Parathyroid adenoma (tissue), 2 donors: ENCODE results near the gene RIC3.

Source experiments
- H2AFZ ChIP-seq: fragments of 300-600 bp; sonication (generic); one replicate; pipeline ENCODE4 v1.7.0; 2017; ENCODE audit warnings: antibody characterized with exemption, mild to moderate bottlenecking
- H3K27ac ChIP-seq: fragments of 300-600 bp; sonication (generic); one replicate; pipeline ENCODE4 v1.7.0; 2017
- H3K27me3 ChIP-seq: fragments of 300-600 bp; sonication (generic); one replicate; pipeline ENCODE4 v1.7.0; 2017; ENCODE audit warnings: low read length; ENCODE audit not compliant: control insufficient read depth, insufficient read depth
- H3K36me3 ChIP-seq: fragments of 300-600 bp; sonication (generic); one replicate; pipeline ENCODE4 v1.7.0; 2017; ENCODE audit warnings: low read length; ENCODE audit not compliant: control insufficient read depth, insufficient read depth
- H3K4me1 ChIP-seq: fragments of 300-600 bp; sonication (generic); one replicate; pipeline ENCODE4 v1.7.0; 2017; ENCODE audit warnings: control low read depth
- H3K4me2 ChIP-seq: fragments of 300-600 bp; sonication (generic); one replicate; pipeline ENCODE4 v1.7.0; 2017; ENCODE audit warnings: low read length
- H3K4me3 ChIP-seq: fragments of 300-600 bp; sonication (generic); one replicate; pipeline ENCODE4 v1.7.0; 2017; ENCODE audit warnings: low read depth, low read length
- H3K79me2 ChIP-seq: fragments of 300-600 bp; sonication (generic); one replicate; pipeline ENCODE4 v1.7.0; 2017; ENCODE audit warnings: control low read depth
- H3K9ac ChIP-seq: fragments of 300-600 bp; sonication (generic); one replicate; pipeline ENCODE4 v1.7.0; 2017; ENCODE audit warnings: mild to moderate bottlenecking
- H3K9me3 ChIP-seq: fragments of 300-600 bp; sonication (generic); one replicate; pipeline ENCODE4 v1.7.0; 2017; ENCODE audit warnings: low read length; ENCODE audit not compliant: control insufficient read depth
- TF ChIP-seq, protein P1 (sequence below): fragments of 300-600 bp; sonication (generic); IDR thresholded peaks from one replicate; pipeline ENCODE4 v1.7.0; 2017; ENCODE audit warnings: antibody characterized with exemption, mild to moderate bottlenecking
- donor health status: primary hyperparathyroidism.

The RIC3 gene

DNA sequence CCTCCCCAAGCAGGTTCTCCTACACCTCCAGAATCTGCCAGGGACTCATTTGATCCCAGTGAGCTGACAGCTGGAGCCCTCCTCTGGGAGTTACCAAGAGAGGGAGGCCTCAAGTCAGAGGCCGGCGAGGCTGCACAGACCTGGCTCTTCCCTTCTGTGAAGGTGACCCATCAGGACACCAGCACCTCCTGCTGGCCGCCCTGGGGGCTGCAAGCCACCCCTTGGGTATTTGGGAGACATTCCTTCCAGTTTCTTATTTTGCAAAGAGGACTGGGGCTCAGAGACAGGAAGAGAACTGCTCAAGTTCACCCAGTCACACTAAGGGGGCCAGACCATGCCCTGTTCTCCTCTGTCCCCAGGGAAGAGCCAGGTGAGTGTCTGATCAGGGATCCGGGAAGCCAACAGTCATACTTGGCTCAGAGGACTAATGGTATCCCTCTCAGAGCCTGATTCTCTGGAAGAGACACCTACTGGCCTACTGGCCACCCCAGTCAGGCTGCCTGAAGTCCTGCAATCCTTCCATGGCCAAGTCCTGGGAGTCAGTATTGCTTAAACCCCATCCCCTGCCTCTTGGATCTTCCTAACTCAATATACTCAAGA is 40.5 kb upstream of the RIC3 start:
- no peak overlapping the region for H3K27ac ChIP-seq
- H3K9me3 ChIP-seq = no peaks in the 10 kb centered on the region
- H2AFZ ChIP-seq = no peak overlapping the region
- TF ChIP-seq, protein P1, sequence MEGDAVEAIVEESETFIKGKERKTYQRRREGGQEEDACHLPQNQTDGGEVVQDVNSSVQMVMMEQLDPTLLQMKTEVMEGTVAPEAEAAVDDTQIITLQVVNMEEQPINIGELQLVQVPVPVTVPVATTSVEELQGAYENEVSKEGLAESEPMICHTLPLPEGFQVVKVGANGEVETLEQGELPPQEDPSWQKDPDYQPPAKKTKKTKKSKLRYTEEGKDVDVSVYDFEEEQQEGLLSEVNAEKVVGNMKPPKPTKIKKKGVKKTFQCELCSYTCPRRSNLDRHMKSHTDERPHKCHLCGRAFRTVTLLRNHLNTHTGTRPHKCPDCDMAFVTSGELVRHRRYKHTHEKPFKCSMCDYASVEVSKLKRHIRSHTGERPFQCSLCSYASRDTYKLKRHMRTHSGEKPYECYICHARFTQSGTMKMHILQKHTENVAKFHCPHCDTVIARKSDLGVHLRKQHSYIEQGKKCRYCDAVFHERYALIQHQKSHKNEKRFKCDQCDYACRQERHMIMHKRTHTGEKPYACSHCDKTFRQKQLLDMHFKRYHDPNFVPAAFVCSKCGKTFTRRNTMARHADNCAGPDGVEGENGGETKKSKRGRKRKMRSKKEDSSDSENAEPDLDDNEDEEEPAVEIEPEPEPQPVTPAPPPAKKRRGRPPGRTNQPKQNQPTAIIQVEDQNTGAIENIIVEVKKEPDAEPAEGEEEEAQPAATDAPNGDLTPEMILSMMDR = peak; percentile 41
- no peaks in the 10 kb centered on the region for H3K36me3 ChIP-seq
- H3K27me3 ChIP-seq = no peaks in the 10 kb centered on the region
- H3K4me2 ChIP-seq = no peak overlapping the region
- no peak overlapping the region for H3K4me3 ChIP-seq
- H3K4me1 ChIP-seq = peaks cover 2% of the 10 kb centered on the region
- no peaks in the 10 kb centered on the region for H3K79me2 ChIP-seq
- H3K9ac ChIP-seq = no peak overlapping the region

DNA sequence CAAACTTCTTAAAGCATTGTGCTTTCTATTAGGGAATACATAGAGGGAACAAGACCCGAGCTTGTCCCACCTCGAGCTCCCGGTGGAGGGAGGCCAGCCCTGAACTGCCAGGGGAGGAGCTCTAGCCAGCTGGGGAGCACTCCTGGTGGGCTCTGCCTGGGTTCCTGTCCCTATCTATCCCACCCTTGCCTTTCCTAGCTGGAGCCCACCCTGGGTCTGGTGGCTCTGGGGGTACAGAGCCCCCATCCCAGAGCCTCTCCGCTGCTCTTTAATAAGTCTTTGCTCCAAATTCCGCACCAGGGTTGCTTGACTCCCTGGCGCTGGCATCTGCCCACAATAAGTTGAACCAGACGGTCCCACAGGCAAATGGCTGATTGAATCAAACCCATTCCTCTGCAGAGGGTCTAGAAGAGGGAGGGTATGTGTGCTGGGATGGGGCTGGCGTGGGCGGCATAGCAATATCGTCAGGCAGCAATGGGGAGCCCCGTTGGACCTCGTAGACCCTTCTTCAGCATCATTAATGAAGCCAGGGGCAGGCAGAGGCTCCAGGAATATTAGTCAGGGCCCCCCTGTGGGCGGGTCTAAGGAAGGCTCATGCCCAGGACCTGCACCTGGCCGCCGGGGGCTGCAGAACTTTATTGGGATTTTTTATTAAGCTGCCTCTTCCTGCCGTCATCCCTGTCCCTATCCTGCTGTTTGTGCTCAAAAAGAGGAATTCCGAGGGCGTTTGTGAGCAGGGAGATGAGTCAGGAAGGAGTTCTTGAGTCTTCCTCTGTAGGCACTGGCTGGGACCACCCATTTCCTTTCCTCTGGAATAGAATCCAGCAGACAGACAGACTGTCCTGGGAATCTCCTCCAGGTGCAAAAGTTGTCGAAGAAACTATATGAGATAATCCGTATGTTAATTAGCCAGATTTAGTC is 38.5 kb upstream of the RIC3 start:
- H3K79me2 ChIP-seq = no peaks in the 10 kb centered on the region
- H3K27me3 ChIP-seq = no peaks in the 10 kb centered on the region
- H3K36me3 ChIP-seq = no peaks in the 10 kb centered on the region
- TF ChIP-seq, protein P1 = no peak
- no peak overlapping the region for H3K27ac ChIP-seq
- no peak overlapping the region for H3K4me2 ChIP-seq
- no peaks in the 10 kb centered on the region for H3K9me3 ChIP-seq
- no peak overlapping the region for H3K9ac ChIP-seq
- H2AFZ ChIP-seq = no peak overlapping the region
- H3K4me1 ChIP-seq = peaks cover 2% of the 10 kb centered on the region
- no peak overlapping the region for H3K4me3 ChIP-seq

DNA sequence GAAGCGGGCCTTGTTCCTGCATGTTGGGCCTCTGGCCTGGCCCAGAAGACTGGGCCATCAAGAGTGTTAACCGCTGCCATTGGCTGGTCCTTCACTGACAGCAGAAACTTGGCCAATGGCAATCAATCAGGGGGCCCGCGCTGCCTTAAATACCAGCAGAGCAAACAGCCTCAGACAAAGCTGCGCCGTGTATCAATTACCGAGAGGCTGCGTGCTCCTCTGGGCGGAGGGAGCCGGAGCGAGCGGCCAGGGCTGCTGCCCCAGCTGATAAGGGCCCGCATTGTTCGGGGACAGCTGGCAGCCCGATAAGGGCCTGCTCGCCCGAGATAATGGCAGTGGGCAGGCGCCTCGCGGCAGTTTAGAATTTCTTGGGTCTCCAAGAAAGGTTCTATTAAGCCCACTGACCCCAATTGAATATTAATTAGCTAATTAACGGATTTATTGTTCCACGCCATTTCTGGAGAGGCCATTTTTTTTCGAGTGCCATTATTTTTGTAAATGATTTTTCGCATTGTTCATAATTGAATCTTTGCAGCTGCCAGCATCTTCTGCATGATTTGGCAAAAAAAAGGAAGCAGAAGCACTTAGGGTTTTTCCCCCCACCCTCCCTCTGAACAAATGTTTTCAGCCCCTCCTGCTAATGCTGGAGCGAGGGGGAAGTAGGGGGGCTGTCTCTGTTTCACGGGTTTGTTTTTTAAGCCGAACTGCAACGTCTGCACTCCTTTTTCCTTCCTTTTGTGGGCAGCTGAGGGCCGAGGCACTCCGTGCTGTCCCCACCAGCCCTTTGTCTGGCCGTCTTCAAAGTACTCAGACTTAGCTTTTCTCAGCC is 37.6 kb upstream of the RIC3 start:
- Histone ChIP-seq H3K9me3 (no peaks in the 10 kb centered on the region), H2AFZ (peak overlapping the region; percentile 28), H3K27ac (no peak overlapping the region), H3K27me3 (no peaks in the 10 kb centered on the region), H3K36me3 (no peaks in the 10 kb centered on the region), H3K4me3 (peak overlapping the region; percentile 16), H3K4me1 (peaks cover 2% of the 10 kb centered on the region), H3K79me2 (no peaks in the 10 kb centered on the region), H3K4me2 (peak overlapping the region; percentile 44), H3K9ac (no peak overlapping the region)
- TF ChIP-seq, protein P1 = no peak

DNA sequence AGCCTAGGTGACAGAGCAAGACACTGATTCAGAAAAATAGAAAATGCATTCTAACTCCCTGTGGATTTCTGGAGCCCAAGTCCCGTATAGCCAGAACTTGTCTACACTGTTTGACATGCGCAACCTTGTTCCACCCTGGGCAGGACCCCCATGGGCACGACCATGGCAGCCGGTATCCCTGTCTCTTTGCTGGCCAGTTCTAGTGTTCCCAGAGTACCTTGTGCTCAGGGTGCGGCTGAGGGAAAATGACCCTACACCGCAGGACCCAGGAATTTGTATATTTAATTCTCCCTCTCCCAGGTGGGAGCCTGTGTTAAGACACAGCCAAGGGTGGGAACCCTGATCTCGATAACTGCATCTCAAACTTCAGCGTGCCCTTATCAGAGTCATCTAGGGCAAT is 36.7 kb upstream of the RIC3 start:
- no peaks in the 10 kb centered on the region for H3K79me2 ChIP-seq
- no peak overlapping the region for H2AFZ ChIP-seq
- no peak overlapping the region for H3K4me2 ChIP-seq
- H3K4me3 ChIP-seq = no peak overlapping the region
- no peaks in the 10 kb centered on the region for H3K36me3 ChIP-seq
- no peak overlapping the region for H3K9ac ChIP-seq
- H3K4me1 ChIP-seq = peaks cover 2% of the 10 kb centered on the region
- H3K9me3 ChIP-seq = no peaks in the 10 kb centered on the region
- no peak overlapping the region for H3K27ac ChIP-seq
- no peaks in the 10 kb centered on the region for H3K27me3 ChIP-seq
- TF ChIP-seq, protein P1 = no peak
